GM21529 (cell line): ENCODE results near the gene CRACDL.
"Not testable (repeated sequence)": the region's sequence is repeated elsewhere in the genome, so short reads cannot be mapped to it uniquely, and the experiment has no call there.

Source experiments
- ATAC-seq: cut with Tn5 transposase; IDR thresholded peaks from one replicate; pipeline ENCODE4 v1.9.1; 2021; ENCODE audit not compliant: unreplicated experiment

CRACDL gene

GRCh38 chr2:98908931-98909316 is 27.1 kb downstream of the CRACDL start:
- no peak for ATAC-seq

- no peak for ATAC-seq
These were observed 27.8 kb downstream of the CRACDL start for GRCh38 chr2:98907966-98908905.

GRCh38 chr2:98907385-98907784 is 28.6 kb downstream of the CRACDL start:
- ATAC-seq = no peak

GRCh38 chr2:98903767-98904485 is 32.1 kb downstream of the CRACDL start:
- no peak for ATAC-seq

- no peak for ATAC-seq
These were observed 33.0 kb downstream of the CRACDL start for GRCh38 chr2:98903064-98903355.

- no peak for ATAC-seq
These were observed 33.6 kb downstream of the CRACDL start for GRCh38 chr2:98902209-98903063.

- no peak for ATAC-seq
These were observed 34.3 kb downstream of the CRACDL start for GRCh38 chr2:98901702-98902101.

- ATAC-seq = no peak
These were observed 34.7 kb downstream of the CRACDL start for GRCh38 chr2:98901291-98901690.

- ATAC-seq = no peak
These were observed 35.3 kb downstream of the CRACDL start for GRCh38 chr2:98900721-98901120.

GRCh38 chr2:98899703-98900078 is 36.3 kb downstream of the CRACDL start:
- not testable (repeated sequence) for ATAC-seq

GRCh38 chr2:98899041-98899702 is 36.9 kb downstream of the CRACDL start:
- no peak for ATAC-seq

- no peak for ATAC-seq
These were observed 37.6 kb downstream of the CRACDL start for GRCh38 chr2:98898423-98898841.

GRCh38 chr2:98897746-98898145 is 38.3 kb downstream of the CRACDL start:
- ATAC-seq = no peak

- ATAC-seq = no peak
These were observed 39.1 kb downstream of the CRACDL start for GRCh38 chr2:98896944-98897343.

- no peak for ATAC-seq
These were observed 39.6 kb downstream of the CRACDL start for GRCh38 chr2:98896416-98896815.

- ATAC-seq = no peak
These were observed 40.1 kb downstream of the CRACDL start for GRCh38 chr2:98895901-98896300.

GRCh38 chr2:98895221-98895620 is 40.8 kb downstream of the CRACDL start:
- no peak for ATAC-seq

GRCh38 chr2:98894331-98895000 is 41.6 kb downstream of the CRACDL start:
- no peak for ATAC-seq

GRCh38 chr2:98893911-98894321 is 42.1 kb downstream of the CRACDL start:
- no peak for ATAC-seq

- ATAC-seq = no peak
These were observed 43.2 kb downstream of the CRACDL start for GRCh38 chr2:98892871-98893270.
